HCT116 (cell line): ENCODE measurements around the gene KCNMB1.

Source experiments
- EZH2 ChIP-seq: fragments of 200-600 bp; sonication (generic); IDR thresholded peaks from 2 replicates; pipeline ENCODE4 v1.6.1; 2017; ENCODE audit warnings: antibody characterized with exemption, mixed run types
- POLR2A ChIP-seq: IDR thresholded peaks from 2 replicates; pipeline ENCODE4 v1.7.0; 2011; ENCODE audit warnings: borderline replicate concordance; ENCODE audit not compliant: insufficient read depth, insufficient read length; ENCODE audit errors: extremely low read depth
- POLR2AphosphoS5 ChIP-seq: IDR thresholded peaks from 2 replicates; pipeline ENCODE4 v1.6.1; 2011; ENCODE audit warnings: mild to moderate bottlenecking, low read depth, low read length, moderate library complexity
- RAD21 ChIP-seq: IDR thresholded peaks from 2 replicates; pipeline ENCODE4 v1.6.1; 2012; ENCODE audit warnings: low read depth, mild to moderate bottlenecking
- ZFX ChIP-seq: fragments of 450-650 bp; IDR thresholded peaks from 2 replicates; pipeline ENCODE4 v1.6.1; 2017
- TF ChIP-seq, protein P1 (sequence below), 3 experiments: fragments of 200-600 bp in 1 of 3; sonication (generic) in 1 of 3; IDR thresholded peaks in 2 of 3; conservative IDR thresholded peaks in 1 of 3; 2 replicates each; pipeline ENCODE4 v1.5.1; 2012 to 2017; ENCODE audit warnings: low read depth in 2 of 3, low read length in 2 of 3, antibody characterized with exemption in 1 of 3, borderline replicate concordance in 1 of 3, control low read depth in 1 of 3, mild to moderate bottlenecking in 1 of 3, mixed read lengths in 1 of 3, mixed run types in 1 of 3, moderate library complexity in 1 of 3; ENCODE audit not compliant: insufficient read depth in 1 of 3
- TF ChIP-seq, protein P2 (sequence below): IDR thresholded peaks from 2 replicates; pipeline ENCODE4 v1.6.1; 2012; ENCODE audit warnings: low read depth
- TF ChIP-seq, protein P3 (sequence below): IDR thresholded peaks from 2 replicates; pipeline ENCODE4 v1.6.1; 2012

DNA sequence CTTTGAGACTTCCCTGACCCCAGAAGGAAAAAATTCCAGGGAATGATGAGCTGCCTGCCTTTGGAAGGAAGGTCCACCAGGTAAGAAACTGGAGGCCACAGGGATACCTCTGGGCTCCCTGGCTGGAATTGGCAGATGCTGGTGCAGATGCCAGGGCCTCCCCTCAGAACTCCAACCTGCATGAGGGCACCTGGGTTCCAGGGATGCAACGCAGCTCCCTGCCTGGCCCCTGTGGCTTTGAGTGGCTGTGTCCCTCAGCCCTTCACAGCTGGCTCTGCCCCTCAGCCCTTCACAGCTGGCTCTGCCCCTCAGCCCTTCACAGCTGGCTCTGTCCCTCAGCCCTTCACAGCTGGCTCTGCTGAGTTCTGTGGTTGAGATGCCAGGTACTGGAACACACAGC lies 13.9 kb downstream of the KCNMB1 start:
- TF ChIP-seq EZH2 (no peak), RAD21 (no peak), ZFX (no peak), POLR2AphosphoS5 (no peak), POLR2A (no peak)
- TF ChIP-seq, protein P1, sequence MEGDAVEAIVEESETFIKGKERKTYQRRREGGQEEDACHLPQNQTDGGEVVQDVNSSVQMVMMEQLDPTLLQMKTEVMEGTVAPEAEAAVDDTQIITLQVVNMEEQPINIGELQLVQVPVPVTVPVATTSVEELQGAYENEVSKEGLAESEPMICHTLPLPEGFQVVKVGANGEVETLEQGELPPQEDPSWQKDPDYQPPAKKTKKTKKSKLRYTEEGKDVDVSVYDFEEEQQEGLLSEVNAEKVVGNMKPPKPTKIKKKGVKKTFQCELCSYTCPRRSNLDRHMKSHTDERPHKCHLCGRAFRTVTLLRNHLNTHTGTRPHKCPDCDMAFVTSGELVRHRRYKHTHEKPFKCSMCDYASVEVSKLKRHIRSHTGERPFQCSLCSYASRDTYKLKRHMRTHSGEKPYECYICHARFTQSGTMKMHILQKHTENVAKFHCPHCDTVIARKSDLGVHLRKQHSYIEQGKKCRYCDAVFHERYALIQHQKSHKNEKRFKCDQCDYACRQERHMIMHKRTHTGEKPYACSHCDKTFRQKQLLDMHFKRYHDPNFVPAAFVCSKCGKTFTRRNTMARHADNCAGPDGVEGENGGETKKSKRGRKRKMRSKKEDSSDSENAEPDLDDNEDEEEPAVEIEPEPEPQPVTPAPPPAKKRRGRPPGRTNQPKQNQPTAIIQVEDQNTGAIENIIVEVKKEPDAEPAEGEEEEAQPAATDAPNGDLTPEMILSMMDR (IDR thresholded peaks at IDR 0.05 in 2 of 3, conservative IDR thresholded peaks at IDR 0.05 in 1 of 3; ENCODE audit: borderline replicate concordance in 1 of 3, insufficient read depth in 1 of 3, low read depth in 2 of 3, low read length in 2 of 3), result no peak
- TF ChIP-seq, protein P2, sequence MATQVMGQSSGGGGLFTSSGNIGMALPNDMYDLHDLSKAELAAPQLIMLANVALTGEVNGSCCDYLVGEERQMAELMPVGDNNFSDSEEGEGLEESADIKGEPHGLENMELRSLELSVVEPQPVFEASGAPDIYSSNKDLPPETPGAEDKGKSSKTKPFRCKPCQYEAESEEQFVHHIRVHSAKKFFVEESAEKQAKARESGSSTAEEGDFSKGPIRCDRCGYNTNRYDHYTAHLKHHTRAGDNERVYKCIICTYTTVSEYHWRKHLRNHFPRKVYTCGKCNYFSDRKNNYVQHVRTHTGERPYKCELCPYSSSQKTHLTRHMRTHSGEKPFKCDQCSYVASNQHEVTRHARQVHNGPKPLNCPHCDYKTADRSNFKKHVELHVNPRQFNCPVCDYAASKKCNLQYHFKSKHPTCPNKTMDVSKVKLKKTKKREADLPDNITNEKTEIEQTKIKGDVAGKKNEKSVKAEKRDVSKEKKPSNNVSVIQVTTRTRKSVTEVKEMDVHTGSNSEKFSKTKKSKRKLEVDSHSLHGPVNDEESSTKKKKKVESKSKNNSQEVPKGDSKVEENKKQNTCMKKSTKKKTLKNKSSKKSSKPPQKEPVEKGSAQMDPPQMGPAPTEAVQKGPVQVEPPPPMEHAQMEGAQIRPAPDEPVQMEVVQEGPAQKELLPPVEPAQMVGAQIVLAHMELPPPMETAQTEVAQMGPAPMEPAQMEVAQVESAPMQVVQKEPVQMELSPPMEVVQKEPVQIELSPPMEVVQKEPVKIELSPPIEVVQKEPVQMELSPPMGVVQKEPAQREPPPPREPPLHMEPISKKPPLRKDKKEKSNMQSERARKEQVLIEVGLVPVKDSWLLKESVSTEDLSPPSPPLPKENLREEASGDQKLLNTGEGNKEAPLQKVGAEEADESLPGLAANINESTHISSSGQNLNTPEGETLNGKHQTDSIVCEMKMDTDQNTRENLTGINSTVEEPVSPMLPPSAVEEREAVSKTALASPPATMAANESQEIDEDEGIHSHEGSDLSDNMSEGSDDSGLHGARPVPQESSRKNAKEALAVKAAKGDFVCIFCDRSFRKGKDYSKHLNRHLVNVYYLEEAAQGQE, result no peak
- TF ChIP-seq, protein P3, sequence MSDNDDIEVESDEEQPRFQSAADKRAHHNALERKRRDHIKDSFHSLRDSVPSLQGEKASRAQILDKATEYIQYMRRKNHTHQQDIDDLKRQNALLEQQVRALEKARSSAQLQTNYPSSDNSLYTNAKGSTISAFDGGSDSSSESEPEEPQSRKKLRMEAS, result no peak
